HFFc6 (cell line): ENCODE measurements around the gene IFNA1. TPM values are rescaled to one million over a fixed set of nuclear protein-coding genes. Genes with fewer than 3 reads are reported as not detected.

Experiments used
- DNase-seq: peaks from one replicate; pipeline ENCODE4 v3.0.0-alpha.2; 2018
- H3K27ac Mint-ChIP-seq: 2 replicates; pipeline ENCODE4 v1.8.0; 2020; ENCODE audit warnings: mild to moderate bottlenecking, mixed read lengths
- H3K27me3 Mint-ChIP-seq: 2 replicates; pipeline ENCODE4 v1.8.0; 2021; ENCODE audit warnings: mild to moderate bottlenecking, moderate library complexity, mixed read lengths; ENCODE audit not compliant: insufficient read depth
- H3K36me3 Mint-ChIP-seq: 2 replicates; pipeline ENCODE4 v1.8.0; 2021; ENCODE audit warnings: low read depth, mixed read lengths
- H3K4me1 Mint-ChIP-seq: 2 replicates; pipeline ENCODE4 v1.8.0; 2020; ENCODE audit warnings: low read depth, mixed read lengths
- H3K4me3 Mint-ChIP-seq: 2 replicates; pipeline ENCODE4 v1.8.0; 2020; ENCODE audit warnings: mild to moderate bottlenecking, moderate library complexity, mixed read lengths
- H3K9me3 Mint-ChIP-seq: 2 replicates; pipeline ENCODE4 v1.8.0; 2020; ENCODE audit warnings: mild to moderate bottlenecking, mixed read lengths
- CTCF ChIP-seq: fragments of 200-600 bp; sonication (generic); IDR thresholded peaks from 2 replicates; pipeline ENCODE4 v1.5.0; 2021; ENCODE audit warnings: antibody characterized with exemption, mild to moderate bottlenecking
- total RNA-seq, 6 experiments: library from RNA; stranded (reverse); fragmentation: NEBNext Ultra II Directional; extraction: Animal tissue kit (Norgen Biotek cat#: 25700); gene quantifications; 2 replicates in 1 of 6; 3 replicates in 5 of 6; pipeline ENCODE4 v1.2.3, GENCODE V29; 2021

The IFNA1 gene
- total RNA-seq, 6 experiments from 2014 or later: not detected

GRCh38 chr9:21413624-21414023 is 26.6 kb upstream of the IFNA1 start:
- TF ChIP-seq CTCF: peak; percentile 51
- Mint-ChIP-seq H3K9me3 (no peaks in the 10 kb centered on the region), H3K27me3 (peaks cover 30% of the 10 kb centered on the region), H3K4me3 (no peak overlapping the region), H3K27ac (no peak overlapping the region), H3K4me1 (peaks cover 11% of the 10 kb centered on the region), H3K36me3 (no peaks in the 10 kb centered on the region)
- no peak for DNase-seq

- Mint-ChIP-seq H3K9me3 (no peaks in the 10 kb centered on the region), H3K36me3 (no peaks in the 10 kb centered on the region), H3K4me1 (peaks cover 11% of the 10 kb centered on the region), H3K4me3 (no peak overlapping the region), H3K27ac (no peak overlapping the region), H3K27me3 (peaks cover 25% of the 10 kb centered on the region)
- DNase-seq: no peak
- no peak for TF ChIP-seq CTCF
Measured at GRCh38 chr9:21414220-21414940, 25.9 kb upstream of the IFNA1 start.

GRCh38 chr9:21415493-21416267 is 24.6 kb upstream of the IFNA1 start:
- no peak for DNase-seq
- no peaks in the 10 kb centered on the region for H3K36me3 Mint-ChIP-seq
- H3K27ac Mint-ChIP-seq: no peak overlapping the region
- peaks cover 21% of the 10 kb centered on the region for H3K27me3 Mint-ChIP-seq
- TF ChIP-seq CTCF: no peak
- no peak overlapping the region for H3K4me3 Mint-ChIP-seq
- no peaks in the 10 kb centered on the region for H3K9me3 Mint-ChIP-seq
- H3K4me1 Mint-ChIP-seq: peaks cover 17% of the 10 kb centered on the region

- TF ChIP-seq CTCF: no peak
- Mint-ChIP-seq H3K27ac (no peak overlapping the region), H3K9me3 (no peaks in the 10 kb centered on the region)
Measured at GRCh38 chr9:21428235-21428634, 12.0 kb upstream of the IFNA1 start.

GRCh38 chr9:21429191-21429590 is 11.0 kb upstream of the IFNA1 start:
- TF ChIP-seq CTCF: no peak
- no peaks in the 10 kb centered on the region for H3K4me1 Mint-ChIP-seq
- no peak overlapping the region for H3K4me3 Mint-ChIP-seq

More at GRCh38 chr9:21428235-21428634, 12.0 kb upstream of the IFNA1 start:
- H3K4me1 Mint-ChIP-seq: no peaks in the 10 kb centered on the region
- H3K36me3 Mint-ChIP-seq: no peaks in the 10 kb centered on the region
- DNase-seq: no peak
- H3K4me3 Mint-ChIP-seq: no peak overlapping the region
- H3K27me3 Mint-ChIP-seq: peaks cover 28% of the 10 kb centered on the region

More at GRCh38 chr9:21429191-21429590, 11.0 kb upstream of the IFNA1 start:
- no peaks in the 10 kb centered on the region for H3K36me3 Mint-ChIP-seq
- H3K27me3 Mint-ChIP-seq: peaks cover 25% of the 10 kb centered on the region
- no peaks in the 10 kb centered on the region for H3K9me3 Mint-ChIP-seq
- no peak for DNase-seq
- no peak overlapping the region for H3K27ac Mint-ChIP-seq
